ENCODE measurements around the gene RECQL.
"Not testable (repeated sequence)": the region's sequence is repeated elsewhere in the genome, so short reads cannot be mapped to it uniquely, and the experiment has no call there.

The RECQL gene

GRCh38 chr12:21428241-21428640 lies 73.2 kb downstream of the RECQL start:
- DNase-seq (ENCODE audit: low read depth): no peak

- not testable (repeated sequence) for DNase-seq (ENCODE audit: low read depth)
Observed at GRCh38 chr12:21419009-21419699, 82.3 kb downstream of the RECQL start.

Data from T follicular helper cell (primary cell).